Ovary (tissue), 9 donors: Measurements from ENCODE around the gene ARHGEF6. TPM values are rescaled to one million over a fixed set of nuclear protein-coding genes. Genes with fewer than 3 reads are reported as not detected.

Source experiments
- DNase-seq, 5 donors: peaks; one replicate each; pipeline ENCODE4 v3.0.0-alpha.2; 2019 to 2020
- H3K27ac ChIP-seq, 2 donors: fragments of 200-600 bp; one replicate each; pipeline versions ENCODE4 v1.5.1 to v1.8.0; 2019 to 2022
- H3K27me3 ChIP-seq: fragments of 200-600 bp; one replicate; pipeline ENCODE4 v1.8.0; 2022
- H3K36me3 ChIP-seq: fragments of 200-600 bp; sonication (generic); one replicate; pipeline ENCODE4 v1.5.1; 2019
- H3K4me1 ChIP-seq: one replicate; pipeline ENCODE4 v1.8.1; 2013; ENCODE audit warnings: mild to moderate bottlenecking, moderate library complexity; ENCODE audit not compliant: insufficient read depth
- H3K4me3 ChIP-seq: fragments of 200-600 bp; sonication (generic); one replicate; pipeline ENCODE4 v1.5.1; 2017
- H3K9me3 ChIP-seq, 2 donors: fragments of 200-600 bp in 1 of 2; sonication (generic) in 1 of 2; one replicate each; pipeline versions ENCODE4 v1.5.1 to v1.8.1; 2013 to 2019; ENCODE audit warnings: mild to moderate bottlenecking in 1 of 2, moderate library complexity in 1 of 2
- CTCF ChIP-seq, 3 donors: fragments of 450-650 bp in 2 of 3; fragments of 200-600 bp in 1 of 3; IDR thresholded peaks; one replicate each; pipeline versions ENCODE4 v1.5.1 to v1.8.0; 2016 to 2022; ENCODE audit warnings: antibody characterized with exemption in 3 of 3, mild to moderate bottlenecking in 1 of 3
- EP300 ChIP-seq: sonication (generic); formaldehyde crosslinking; IDR thresholded peaks from one replicate; pipeline ENCODE4 v1.6.1; 2017; ENCODE audit warnings: antibody characterized with exemption
- POLR2A ChIP-seq: fragments of 450-650 bp; IDR thresholded peaks from one replicate; pipeline ENCODE4 v1.6.1; 2017; ENCODE audit warnings: antibody characterized with exemption, mild to moderate bottlenecking, moderate library complexity
- WGBS, 3 donors: extraction: QIAGEN DNeasy Blood & Tissue Kit in 1 of 3; methylation state at CpG; one replicate each; pipeline versions ENCODE4 v1.1.5 to v1.1.7; 2013 to 2017; 5-methylcytosine and 5-hydroxymethylcytosine counted together
- intact Hi-C, 4 donors: fragments of 100-400 bp; cut with DNase I; formaldehyde crosslinking; loops; one replicate each; pipeline versions ENCODE4 v1.11.0 to v1.15.1; 2022 to 2023
- polyA plus RNA-seq, 2 donors: library from polyadenylated mRNA; stranded (reverse); fragments of 200-250 nt in 1 of 2; fragments of 350-450 nt in 1 of 2; fragmentation: Illumina TruSeq in 1 of 2; extraction: RNeasy Lipid Tissue Mini Kit (QIAGEN cat#74804) in 1 of 2; gene quantifications; one replicate each; pipeline ENCODE4 v1.2.3, GENCODE V29; 2013 to 2014
- total RNA-seq, 7 donors: library from RNA; depleted of rRNA in 2 of 7; stranded (reverse); fragments of >200 nt in 2 of 7; fragmentation: NEBNext Ultra II Directional in 3 of 7; extraction: Animal tissue kit (Norgen Biotek cat#: 25700) in 3 of 7; gene quantifications; one replicate each; pipeline versions ENCODE4 v1.1.0 to v1.2.4, GENCODE V29; 2016 to 2023
- donor health status: DM: no; HTN: no; CAD: no; lungs with moderate emphysema.
- donor health status: DM: no; HTN: no; CAD: no.
- donor health status: Bipolar disorder and iron deficiency.
- donor health status: DM: yes; HTN: yes; CAD: no.
- donor health status: DM: no; HTN: no; CAD: no.
- donor health status: DM: yes; HTN: yes; CAD: no.

ARHGEF6 gene
- total and polyA plus RNA-seq, 9 donors, result 9.5 to 37.9 (median 20.8) TPM

DNA sequence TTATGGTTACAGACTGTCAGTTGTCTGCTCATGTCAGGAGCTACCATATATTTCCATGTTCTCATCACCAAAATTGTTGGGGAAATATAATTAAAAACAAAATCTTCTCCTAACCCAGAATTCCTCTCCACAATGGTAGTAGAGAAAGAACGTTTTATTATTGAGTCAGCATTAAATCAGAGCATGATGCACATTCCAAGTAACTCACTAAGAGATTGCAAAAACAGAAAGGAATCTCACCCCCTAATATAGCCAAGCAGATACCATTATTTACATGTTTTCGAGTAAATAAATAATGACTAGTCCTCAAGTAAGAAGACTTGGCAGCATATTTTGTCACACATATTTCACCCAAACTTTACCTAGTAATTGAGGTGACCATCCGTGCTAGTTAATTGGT, 36.2 kb upstream of the ARHGEF6 start:
- DNase-seq, result no peak
- H3K27ac ChIP-seq, result no peak overlapping the region
- H3K4me1 ChIP-seq, result no peaks in the 10 kb centered on the region
- no peak overlapping the region for H3K4me3 ChIP-seq
- intact Hi-C loops, result no loop called here
- WGBS, 3 donors, result 54 to 65% (median 58%) methylated on average over 3 of the region's 3 CpGs
- no peaks in the 10 kb centered on the region for H3K36me3 ChIP-seq
- no peaks in the 10 kb centered on the region for H3K27me3 ChIP-seq
- TF ChIP-seq POLR2A, result no peak
- TF ChIP-seq EP300, result no peak
- TF ChIP-seq CTCF (IDR thresholded peaks at IDR 0.05), result no peak
- no peaks in the 10 kb centered on the region for H3K9me3 ChIP-seq

GRCh38 chrX:136814847-136815750, 34.4 kb upstream of the ARHGEF6 start:
- Histone ChIP-seq H3K4me1 (no peaks in the 10 kb centered on the region), H3K27me3 (no peaks in the 10 kb centered on the region), H3K36me3 (no peaks in the 10 kb centered on the region), H3K4me3 (no peak overlapping the region), H3K27ac (no peak overlapping the region), H3K9me3 (no peaks in the 10 kb centered on the region)
- TF ChIP-seq POLR2A, result no peak
- TF ChIP-seq CTCF (IDR thresholded peaks at IDR 0.05), result no peak
- TF ChIP-seq EP300, result no peak
- intact Hi-C loops, result no loop called here
- no peak for DNase-seq
- WGBS, 3 donors, result 52 to 65% (median 54%) methylated on average over 3 of the region's 3 CpGs

DNA sequence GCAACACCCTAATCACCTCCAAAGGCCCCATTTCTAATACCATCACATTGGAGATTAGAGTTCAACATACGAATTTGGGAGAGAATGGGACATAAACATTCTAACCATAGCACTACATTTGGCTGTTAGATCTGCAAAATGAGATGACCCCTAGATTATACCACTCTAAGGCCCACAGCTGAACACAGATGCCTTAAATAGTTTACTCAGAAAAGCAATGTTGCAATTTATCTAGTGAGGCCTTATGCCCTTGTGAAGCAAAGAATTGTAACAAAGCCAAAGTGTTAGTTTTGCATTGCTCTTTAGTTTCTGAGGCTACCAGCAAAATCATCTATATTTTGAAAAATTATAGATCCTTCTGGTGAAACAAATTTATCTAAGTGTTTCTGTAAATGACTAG, 31.6 kb upstream of the ARHGEF6 start:
- Histone ChIP-seq H3K36me3 (no peaks in the 10 kb centered on the region), H3K4me1 (no peaks in the 10 kb centered on the region), H3K27me3 (no peaks in the 10 kb centered on the region), H3K27ac (no peak overlapping the region), H3K9me3 (no peaks in the 10 kb centered on the region), H3K4me3 (no peak overlapping the region)
- intact Hi-C loops, result no loop called here
- no peak for DNase-seq
- TF ChIP-seq EP300 (no peak), CTCF (IDR thresholded peaks at IDR 0.05) (no peak)
- WGBS, 3 donors, result 17 to 25% (median 22%) methylated on average over 1 of the region's 1 CpG

DNA sequence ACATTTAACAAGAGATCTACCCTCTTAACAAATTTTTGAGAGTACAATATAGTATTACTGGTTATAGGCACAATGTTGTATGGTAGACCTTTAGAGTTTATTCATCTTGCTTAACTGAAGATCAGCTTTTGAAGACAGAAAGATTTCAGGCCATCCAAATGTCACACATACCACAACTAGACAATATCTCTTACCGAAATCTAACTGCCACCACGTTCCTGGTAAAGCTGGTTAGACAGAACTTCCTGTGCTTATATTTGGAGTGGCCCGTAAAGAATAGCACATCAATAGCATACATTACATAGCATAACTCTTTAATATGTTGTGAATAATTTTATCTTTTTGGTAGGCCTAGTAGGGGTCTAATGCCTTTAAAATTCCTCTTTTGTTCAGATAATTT, 29.8 kb upstream of the ARHGEF6 start:
- no peak for DNase-seq
- TF ChIP-seq EP300 (no peak), CTCF (IDR thresholded peaks at IDR 0.05) (no peak), POLR2A (no peak)
- whole genome bisulfite sequencing, 3 donors, result 70 to 77% (median 73%) methylated on average over 3 of the region's 3 CpGs

More for the DNA sequence above, 29.8 kb upstream of the ARHGEF6 start:
- H3K4me3 ChIP-seq, result no peak overlapping the region
- H3K36me3 ChIP-seq, result no peaks in the 10 kb centered on the region
- no peaks in the 10 kb centered on the region for H3K9me3 ChIP-seq
- H3K4me1 ChIP-seq, result no peaks in the 10 kb centered on the region
- no peaks in the 10 kb centered on the region for H3K27me3 ChIP-seq
- H3K27ac ChIP-seq, result no peak overlapping the region
- intact Hi-C loops, result no loop called here
